SK-N-SH (cell line): ENCODE data around the gene KLF3. TPM values are rescaled to one million over a fixed set of nuclear protein-coding genes. Genes with fewer than 3 reads are reported as not detected.

Experiments used
- CTCF ChIA-PET: fragments of 300-600, 350-600 bp; formaldehyde crosslinking; extraction: SDS; loops from one replicate; lab custom pipeline; 2021; lab: Yijun Ruan, JAX
- POLR2A ChIA-PET: fragments of 350-600 bp; sonication (Branson Sonifier 250); formaldehyde crosslinking; extraction: SDS; loops from one replicate; lab custom pipeline; 2020; ENCODE audit warnings: antibody characterized with exemption, inconsistent platforms; lab: Yijun Ruan, JAX
- DNase-seq: peaks from one replicate; pipeline ENCODE4 v3.0.0; 2012
- H2AFZ ChIP-seq: fragments of 200-600 bp; sonication (generic); 2 replicates; pipeline ENCODE4 v1.8.1; 2016; ENCODE audit warnings: antibody characterized with exemption, mild to moderate bottlenecking, low read depth
- H3F3A ChIP-seq: fragments of 200-600 bp; sonication (generic); replicated peaks from 2 replicates; pipeline ENCODE3; 2016; ENCODE audit warnings: antibody characterized with exemption, mild to moderate bottlenecking; ENCODE audit not compliant: insufficient read depth
- H3K27ac ChIP-seq, 2 experiments: fragments of 200-500 bp in 1 of 2; fragments of 200-600 bp in 1 of 2; sonication (Bioruptor generic) in 1 of 2; sonication (generic), shearing (Covaris generic) in 1 of 2; 2 replicates each; pipeline versions ENCODE4 v1.5.1 to v1.6.1; 2014 to 2016; ENCODE audit warnings: low read depth in 2 of 2, inconsistent platforms in 1 of 2, low read length in 1 of 2, mild to moderate bottlenecking in 1 of 2, mixed read lengths in 1 of 2
- H3K27me3 ChIP-seq: fragments of 200-600 bp; sonication (generic), shearing (Covaris generic); 2 replicates; pipeline ENCODE4 v1.6.1; 2016; ENCODE audit warnings: mixed run types; ENCODE audit not compliant: insufficient read depth
- H3K36me3 ChIP-seq, 2 experiments: fragments of 200-500 bp in 1 of 2; fragments of 200-600 bp in 1 of 2; sonication (Bioruptor generic) in 1 of 2; sonication (generic) in 1 of 2; replicated peaks in 1 of 2; 2 replicates each; pipeline versions ENCODE3 to v1.5.1; 2014 to 2016; ENCODE audit warnings: low read length in 1 of 2, mild to moderate bottlenecking in 1 of 2; ENCODE audit not compliant: insufficient read depth in 2 of 2, control insufficient read depth in 1 of 2
- H3K4me1 ChIP-seq, 2 experiments: fragments of 200-500 bp in 1 of 2; fragments of 200-600 bp in 1 of 2; sonication (Bioruptor generic) in 1 of 2; sonication (generic), shearing (Covaris generic) in 1 of 2; 2 replicates each; pipeline versions ENCODE4 v1.5.1 to v1.6.1; 2014 to 2016; ENCODE audit warnings: low read depth in 1 of 2, low read length in 1 of 2, mixed run types in 1 of 2; ENCODE audit not compliant: insufficient read depth in 2 of 2, control insufficient read depth in 1 of 2
- H3K4me2 ChIP-seq: fragments of 200-600 bp; sonication (generic), shearing (Covaris generic); 2 replicates; pipeline ENCODE4 v1.6.1; 2017; ENCODE audit warnings: mixed run types
- H3K4me3 ChIP-seq, 2 experiments: fragments of 200-500 bp in 1 of 2; fragments of 200-600 bp in 1 of 2; sonication (Bioruptor generic) in 1 of 2; sonication (generic), shearing (Covaris generic) in 1 of 2; 2 replicates each; pipeline versions ENCODE4 v1.5.1 to v1.8.1; 2014 to 2016; ENCODE audit warnings: low read depth in 2 of 2, inconsistent platforms in 1 of 2, low read length in 1 of 2, mild to moderate bottlenecking in 1 of 2, mixed read lengths in 1 of 2, moderate library complexity in 1 of 2
- H3K79me2 ChIP-seq: fragments of 200-600 bp; sonication (generic); 2 replicates; pipeline ENCODE4 v1.8.1; 2017; ENCODE audit warnings: mild to moderate bottlenecking; ENCODE audit not compliant: insufficient read depth
- H3K9ac ChIP-seq: fragments of 200-600 bp; sonication (generic); 2 replicates; pipeline ENCODE4 v1.6.1; 2017; ENCODE audit warnings: mixed run types
- H3K9me2 ChIP-seq: fragments of 200-600 bp; sonication (generic); 2 replicates; pipeline ENCODE4 v1.6.1; 2017; ENCODE audit warnings: mixed run types
- H3K9me3 ChIP-seq: fragments of 200-600 bp; sonication (generic); 2 replicates; pipeline ENCODE4 v1.6.1; 2017; ENCODE audit warnings: mixed run types, mild to moderate bottlenecking, moderate library complexity
- H4K20me1 ChIP-seq: fragments of 200-600 bp; sonication (generic); 2 replicates; pipeline ENCODE4 v1.6.1; 2017; ENCODE audit warnings: mild to moderate bottlenecking, mixed run types; ENCODE audit not compliant: insufficient read depth
- CHD2 ChIP-seq: fragments of 150-350 bp; IDR thresholded peaks from 2 replicates; pipeline ENCODE4 v1.6.1; 2018; ENCODE audit warnings: low read length; ENCODE audit not compliant: partially characterized antibody
- EZH2phosphoT487 ChIP-seq: fragments of 200-600 bp; sonication (generic); IDR thresholded peaks from 2 replicates; pipeline ENCODE4 v1.6.1; 2017; ENCODE audit warnings: low read depth, mixed run types, mild to moderate bottlenecking, antibody characterized with exemption, moderate library complexity, borderline replicate concordance
- FOSL2 ChIP-seq: IDR thresholded peaks from 2 replicates; pipeline ENCODE4 v1.4.0; 2012; ENCODE audit warnings: low read depth, mild to moderate bottlenecking, moderate library complexity, borderline replicate concordance
- GABPA ChIP-seq: IDR thresholded peaks from 2 replicates; pipeline ENCODE4 v1.4.0; 2012; ENCODE audit warnings: low read depth, mild to moderate bottlenecking
- IRF3 ChIP-seq: fragments of 150-350 bp; IDR thresholded peaks from 2 replicates; pipeline ENCODE4 v1.6.1; 2016; ENCODE audit warnings: mild to moderate bottlenecking, low read depth, low read length
- NFIC ChIP-seq: IDR thresholded peaks from 2 replicates; pipeline ENCODE4 v1.4.0; 2012; ENCODE audit warnings: borderline replicate concordance
- NRF1 ChIP-seq: IDR thresholded peaks from 2 replicates; pipeline ENCODE4 v1.6.1; 2012; ENCODE audit warnings: low read depth, mild to moderate bottlenecking, low read length
- POLR2AphosphoS5 ChIP-seq: IDR thresholded peaks from 2 replicates; pipeline ENCODE4 v1.6.1; 2012; ENCODE audit warnings: low read depth, low read length
- RAD21 ChIP-seq: IDR thresholded peaks from 2 replicates; pipeline ENCODE4 v1.6.1; 2012; ENCODE audit warnings: mild to moderate bottlenecking, low read length
- REST ChIP-seq: IDR thresholded peaks from 2 replicates; pipeline ENCODE4 v1.6.1; 2012; ENCODE audit warnings: mild to moderate bottlenecking, low read depth, low read length, moderate library complexity
- RXRA ChIP-seq: IDR thresholded peaks from 2 replicates; pipeline ENCODE4 v1.4.0; 2012; ENCODE audit warnings: low read depth, mild to moderate bottlenecking, borderline replicate concordance
- SIN3A ChIP-seq: IDR thresholded peaks from 2 replicates; pipeline ENCODE4 v1.6.1; 2012; ENCODE audit warnings: low read depth, mild to moderate bottlenecking, low read length, moderate library complexity, borderline replicate concordance
- TEAD4 ChIP-seq: IDR thresholded peaks from 2 replicates; pipeline ENCODE4 v1.4.0; 2012; ENCODE audit warnings: mild to moderate bottlenecking, borderline replicate concordance; ENCODE audit not compliant: insufficient read depth
- USF2 ChIP-seq: fragments of 150-350 bp; IDR thresholded peaks from 2 replicates; pipeline ENCODE4 v1.6.1; 2017; ENCODE audit warnings: antibody characterized with exemption, low read length, low read depth, borderline replicate concordance
- WGBS: methylation state at CpG from one replicate; pipeline ENCODE4 v1.1.6; 2017; ENCODE audit warnings: low lambda C conversion rate; 5-methylcytosine and 5-hydroxymethylcytosine counted together
- polyA plus RNA-seq, 3 experiments: library from polyadenylated mRNA; depleted of rRNA; stranded (reverse); fragments of >200 nt; gene quantifications; 2 replicates each; pipeline ENCODE4 v1.2.3, GENCODE V29; 2012

Gene KLF3
- polyA plus RNA-seq, 1 of the 3 experiments (the other 2 are of a cell fraction): 8.2 TPM

- no peak for TF ChIP-seq USF2
These were observed 34.2 kb downstream of the KLF3 start (continued) for GRCh38 chr4:38698176-38698575.

- Histone ChIP-seq H3K9me2 (no peaks in the 10 kb centered on the region), H3K9me3 (no peaks in the 10 kb centered on the region), H3K27ac (no peak overlapping the region), H3K9ac (no peak overlapping the region), H3K4me2 (no peak overlapping the region), H3F3A (peaks cover 36% of the 10 kb centered on the region), H3K36me3 (peaks cover 46 to 52% of the 10 kb centered on the region in 2 experiments), H3K79me2 (no peaks in the 10 kb centered on the region), H3K4me1 (peaks cover 0 to 8% of the 10 kb centered on the region in 2 experiments; a peak in 2 of 4 replicates), H3K27me3 (no peaks in the 10 kb centered on the region), H2AFZ (no peak overlapping the region), H4K20me1 (no peaks in the 10 kb centered on the region), H3K4me3 (no peak overlapping the region)
- TF ChIP-seq SIN3A (no peak), NFIC (no peak), RAD21 (no peak), CHD2 (no peak), POLR2AphosphoS5 (no peak), USF2 (no peak), GABPA (no peak), TEAD4 (no peak), FOSL2 (no peak), IRF3 (no peak), RXRA (no peak), EZH2phosphoT487 (no peak), NRF1 (no peak), REST (no peak)
- CTCF ChIA-PET: interaction anchor here (1.6 to 3.2 kb wide), 2 partner anchors 32 to 636 kb away, joined by 4 to 11 read pairs; no protein-coding TSS in a partner anchor
- POLR2A ChIA-PET: no interaction called here
- 98% methylated on average over 2 of the region's 2 CpGs for WGBS
- no peak for DNase-seq
These were observed 35.1 kb downstream of the KLF3 start for GRCh38 chr4:38699112-38699511.
